Measurements from ENCODE around the gene ZFAND2B. TPM values are rescaled to one million over a fixed set of nuclear protein-coding genes. Genes with fewer than 3 reads are reported as not detected.
A peak's percentile ranks its signal among the peaks of the same experiment; 100 is the strongest.
"Not testable (repeated sequence)": the region's sequence is repeated elsewhere in the genome, so short reads cannot be mapped to it uniquely, and the experiment has no call there.

The ZFAND2B gene
- total RNA-seq, 1 donor from 2014 or later: 25.2 TPM

GRCh38 chr2:219175928-219176817, 30.4 kb upstream of the ZFAND2B start:
- peak; percentile 40 to 45 for DNase-seq (ENCODE audit: low read depth in 2 of 2)

- DNase-seq (ENCODE audit: low read depth in 2 of 2): peak; percentile 79 to 86
Observed at GRCh38 chr2:219176818-219177551, 29.6 kb upstream of the ZFAND2B start, which contains the start of gene CNPPD1. Gene CNPPD1, minus strand, starts transcription at chr2:219176925. Its CDS starts 97 bp downstream, at chr2:219176828.

- DNase-seq (ENCODE audit: low read depth in 2 of 2): peak; percentile 93 to 95
Observed at GRCh38 chr2:219177552-219178376, 28.8 kb upstream of the ZFAND2B start, which contains the start of gene RETREG2. Gene RETREG2, plus strand, starts transcription at chr2:219178275. Its CDS starts 78 bp downstream, at chr2:219178353.

GRCh38 chr2:219178377-219179175, 28.0 kb upstream of the ZFAND2B start:
- DNase-seq (ENCODE audit: low read depth in 2 of 2): peak; percentile 46 to 48

GRCh38 chr2:219179601-219180465, 26.7 kb upstream of the ZFAND2B start:
- DNase-seq (ENCODE audit: low read depth in 2 of 2): no peak

- no peak for DNase-seq (ENCODE audit: low read depth in 2 of 2)
Observed at GRCh38 chr2:219180961-219181360, 25.6 kb upstream of the ZFAND2B start.

- no peak for DNase-seq (ENCODE audit: low read depth in 2 of 2)
Observed at GRCh38 chr2:219181531-219181930, 25.1 kb upstream of the ZFAND2B start.

- DNase-seq (ENCODE audit: low read depth in 2 of 2): no peak
Observed at GRCh38 chr2:219182331-219183150, 24.0 kb upstream of the ZFAND2B start.

- DNase-seq (ENCODE audit: low read depth in 2 of 2): no peak
Observed at GRCh38 chr2:219183151-219183772, 23.3 kb upstream of the ZFAND2B start.

- DNase-seq (ENCODE audit: low read depth in 2 of 2): no peak
Observed at GRCh38 chr2:219184121-219184520, 22.5 kb upstream of the ZFAND2B start.

- DNase-seq (ENCODE audit: low read depth in 2 of 2): no peak
Observed at GRCh38 chr2:219186754-219187456, 19.7 kb upstream of the ZFAND2B start.

GRCh38 chr2:219197388-219197787, 9.2 kb upstream of the ZFAND2B start:
- no peak for DNase-seq (ENCODE audit: low read depth in 2 of 2)

GRCh38 chr2:219198974-219199373, 7.6 kb upstream of the ZFAND2B start:
- DNase-seq (ENCODE audit: low read depth in 2 of 2): no peak

- DNase-seq (ENCODE audit: low read depth in 2 of 2): no peak
Observed at GRCh38 chr2:219199470-219200211, 6.9 kb upstream of the ZFAND2B start.

- not testable (repeated sequence) for DNase-seq (ENCODE audit: low read depth in 2 of 2)
Observed at GRCh38 chr2:219200502-219201326, 5.9 kb upstream of the ZFAND2B start.

GRCh38 chr2:219201331-219201730, 5.3 kb upstream of the ZFAND2B start:
- not testable (repeated sequence) for DNase-seq (ENCODE audit: low read depth in 2 of 2)

Measured in lung microvascular endothelial cell (primary cell).